GM20431 (cell line): ENCODE measurements around the gene ARHGEF40.

Source experiments
- in situ Hi-C: fragments of 300-500 bp; cut with MseI, MboI; formaldehyde crosslinking; loops from one replicate; pipeline ENCODE4 v1.15.0; 2020; ENCODE audit warnings: low sequenced_read_pairs; ENCODE audit not compliant: unreplicated experiment

Gene ARHGEF40

GRCh38 chr14:21058903-21059302 lies 11.2 kb upstream of the ARHGEF40 start:
- in situ Hi-C loops, result no loop called here

GRCh38 chr14:21059842-21060613 lies 10.1 kb upstream of the ARHGEF40 start:
- in situ Hi-C loops, result no loop called here

- in situ Hi-C loops, result no loop called here
Observed at GRCh38 chr14:21060614-21061346, 9.3 kb upstream of the ARHGEF40 start.

GRCh38 chr14:21061347-21061668 lies 8.8 kb upstream of the ARHGEF40 start:
- in situ Hi-C loops, result no loop called here

GRCh38 chr14:21063479-21063878 lies 6.6 kb upstream of the ARHGEF40 start:
- in situ Hi-C loops, result no loop called here

GRCh38 chr14:21066882-21067502 lies 3.1 kb upstream of the ARHGEF40 start:
- in situ Hi-C loops, result no loop called here

GRCh38 chr14:21068521-21069387 lies 1.4 kb upstream of the ARHGEF40 start:
- in situ Hi-C loops, result no loop called here

- in situ Hi-C loops, result no loop called here
Observed at GRCh38 chr14:21069388-21070082, 569 bp upstream of the ARHGEF40 start.

- in situ Hi-C loops, result no loop called here
Observed at GRCh38 chr14:21070610-21071224, 613 bp downstream of the ARHGEF40 start.

- in situ Hi-C loops, result no loop called here
Observed at GRCh38 chr14:21071225-21072030, 1.3 kb downstream of the ARHGEF40 start.

GRCh38 chr14:21072031-21072473 lies 1.9 kb downstream of the ARHGEF40 start:
- in situ Hi-C loops, result no loop called here

- in situ Hi-C loops, result no loop called here
Observed at GRCh38 chr14:21072781-21073339, 2.8 kb downstream of the ARHGEF40 start.

- in situ Hi-C loops, result no loop called here
Observed at GRCh38 chr14:21073921-21074320, 3.8 kb downstream of the ARHGEF40 start.

- in situ Hi-C loops, result no loop called here
Observed at GRCh38 chr14:21074398-21075272, 4.5 kb downstream of the ARHGEF40 start.

- in situ Hi-C loops, result no loop called here
Observed at GRCh38 chr14:21075719-21076437, 5.8 kb downstream of the ARHGEF40 start.

GRCh38 chr14:21077672-21078071 lies 7.6 kb downstream of the ARHGEF40 start:
- in situ Hi-C loops, result no loop called here

GRCh38 chr14:21078287-21078686 lies 8.2 kb downstream of the ARHGEF40 start:
- in situ Hi-C loops, result no loop called here
